Pancreas (tissue), 10 donors: ENCODE results near the gene TNNI3. TPM values are rescaled to one million over a fixed set of nuclear protein-coding genes. Genes with fewer than 3 reads are reported as not detected.
A peak's percentile ranks its signal among the peaks of the same experiment; 100 is the strongest.

Experiments
- ATAC-seq, 4 donors: fragments of 200-7000 bp; cut with Tn5 transposase; one replicate each; pipeline versions ENCODE4 v1.8.0 to v1.9.1; 2020; ENCODE audit warnings: mild to moderate bottlenecking in 4 of 4, moderate library complexity in 4 of 4
- DNase-seq, 6 donors: peaks; one replicate each; pipeline ENCODE4 v3.0.0-alpha.2; 2020
- FAIRE-seq: peaks from 2 replicates; lab custom pipeline; 2012; peaks lifted over from hg19 to GRCh38; lab: Jason Lieb, UNC
- H3K27ac ChIP-seq, 4 donors: fragments of 200-600 bp; sonication (generic); 1 replicate in 3 of 4; 2 replicates in 1 of 4; pipeline versions ENCODE4 v1.5.0 to v1.8.0; 2020
- H3K27me3 ChIP-seq, 4 donors: fragments of 200-600 bp; one replicate each; pipeline ENCODE4 v1.8.0; 2021
- H3K36me3 ChIP-seq, 3 donors: fragments of 200-600 bp; sonication (generic) in 1 of 3; one replicate each; pipeline versions ENCODE4 v1.5.0 to v1.8.0; 2020 to 2021
- H3K4me1 ChIP-seq, 3 donors: fragments of 200-600 bp; one replicate each; pipeline ENCODE4 v1.8.0; 2021
- H3K4me3 ChIP-seq, 4 donors: fragments of 200-600 bp; sonication (generic) in 2 of 4; one replicate each; pipeline versions ENCODE4 v1.5.0 to v1.8.0; 2020 to 2021
- H3K9me3 ChIP-seq, 4 donors: fragments of 200-600 bp; one replicate each; pipeline ENCODE4 v1.8.0; 2021
- CTCF ChIP-seq, 4 donors: fragments of 200-600 bp; sonication (generic) in 3 of 4; IDR thresholded peaks; one replicate each; pipeline versions ENCODE4 v1.5.0 to v1.8.0; 2021; ENCODE audit warnings: antibody characterized with exemption in 4 of 4
- WGBS, 2 donors: extraction: QIAGEN DNeasy Blood & Tissue Kit; methylation state at CpG; one replicate each; pipeline ENCODE4 v1.1.7; 2013; 5-methylcytosine and 5-hydroxymethylcytosine counted together
- intact Hi-C, 3 donors: fragments of 100-400 bp; cut with DNase I; formaldehyde crosslinking; loops; one replicate each; pipeline versions ENCODE4 v1.11.1 to v1.14.2; 2022
- polyA plus RNA-seq, 2 donors: library from polyadenylated mRNA; stranded (reverse); fragments of 200-250 nt; gene quantifications; one replicate each; pipeline ENCODE4 v1.2.3, GENCODE V29; 2013
- total RNA-seq, 6 donors: library from RNA; stranded (reverse); fragmentation: NEBNext Ultra II Directional in 4 of 6; extraction: Animal tissue kit (Norgen Biotek cat#: 25700) in 4 of 6; gene quantifications; one replicate each; pipeline versions ENCODE4 v1.2.1 to v1.2.4, GENCODE V29; 2021 to 2023
- donor health status: healthy with polysubstance abuse.
- donor health status: DM: no; HTN: no; CAD: no; lungs with moderate emphysema.
- donor health status: DM: no; HTN: no; CAD: no.
- donor health status: control.
- donor health status: control.
- donor health status: Bipolar disorder and iron deficiency.
- donor health status: DM: yes; HTN: yes; CAD: no.
- donor health status: DM: no; HTN: no; CAD: no.
- donor health status: DM: no; HTN: no; CAD: no.
- donor health status: DM: yes; HTN: yes; CAD: no.

The TNNI3 gene
- total and polyA plus RNA-seq, 8 donors: 0.66 to 4.1 (median 2.5) TPM; not detected in 4

GRCh38 chr19:55118401-55118991 lies 39.0 kb downstream of the TNNI3 start:
- H3K4me1 ChIP-seq: peaks cover 0 to 11% (median 5%) of the 10 kb centered on the region in 3 donors
- peak overlapping the region in 3 of 4 donors; percentile 69 to 90 (median 87) for H3K4me3 ChIP-seq
- ATAC-seq: peak in 3 of 4 donors; percentile 2 to 34 (median 14)
- H3K27me3 ChIP-seq: no peaks in the 10 kb centered on the region
- H3K9me3 ChIP-seq: no peaks in the 10 kb centered on the region
- no peak for FAIRE-seq
- peak in 4 of 6 donors; percentile 53 to 71 (median 56) for DNase-seq
- no peaks in the 10 kb centered on the region for H3K36me3 ChIP-seq
- intact Hi-C loops: no loop called here
- no peak for TF ChIP-seq CTCF (IDR thresholded peaks at IDR 0.05)
- H3K27ac ChIP-seq: peak overlapping the region in 1 of 4 donors; percentile 29
- WGBS, 2 donors: 28 to 30% methylated on average over 22 of the region's 22 CpGs

- H3K27me3 ChIP-seq: no peaks in the 10 kb centered on the region
- peak overlapping the region; percentile 69 to 90 (median 80) for H3K4me3 ChIP-seq
- intact Hi-C loops: no loop called here
- ATAC-seq (peak; percentile 91 to 95 (median 94)), FAIRE-seq (peak; percentile 41), DNase-seq (peak; percentile 98 to 99 (median 99))
- 0 to 1% methylated on average over 43 to 44 of the region's 44 CpGs for WGBS, 2 donors
- no peaks in the 10 kb centered on the region for H3K9me3 ChIP-seq
- H3K27ac ChIP-seq: peak overlapping the region in 3 of 4 donors; percentile 29 to 81 (median 48)
- no peak for TF ChIP-seq CTCF (IDR thresholded peaks at IDR 0.05)
- no peaks in the 10 kb centered on the region for H3K36me3 ChIP-seq
- peaks cover 0 to 11% (median 5%) of the 10 kb centered on the region in 3 donors for H3K4me1 ChIP-seq
Observed at GRCh38 chr19:55117663-55118391, 39.7 kb downstream of the TNNI3 start.

GRCh38 chr19:55116859-55117662 lies 40.5 kb downstream of the TNNI3 start, which contains the start of gene PPP1R12C:
TSS of gene PPP1R12C (minus strand) at chr19:55117637. CDS start at chr19:55117543, 94 bp downstream.
- Histone ChIP-seq H3K4me1 (peaks cover 0 to 11% (median 5%) of the 10 kb centered on the region in 3 donors), H3K4me3 (peak within 1 kb of the TSS; percentile 69 to 90 (median 80)), H3K27me3 (no peaks in the 10 kb centered on the region), H3K27ac (peak within 1 kb of the TSS; percentile 42 to 81 (median 46)), H3K9me3 (no peaks in the 10 kb centered on the region), H3K36me3 (no peaks in the 10 kb centered on the region)
- FAIRE-seq: no peak
- TF ChIP-seq CTCF (IDR thresholded peaks at IDR 0.05): no peak
- WGBS, 2 donors: 0 to 1% methylated on average over 34 to 97 of the region's 97 CpGs
- intact Hi-C loops: no loop called here
- ATAC-seq: peak in 3 of 4 donors; percentile 1 to 3 (median 2)
- DNase-seq: peak; percentile 40 to 80 (median 58)

- TF ChIP-seq CTCF (IDR thresholded peaks at IDR 0.05): no peak
- H3K27me3 ChIP-seq: no peaks in the 10 kb centered on the region
- FAIRE-seq (no peak), ATAC-seq (peak in 2 of 4 donors; percentile 8 to 34), DNase-seq (peak in 3 of 6 donors; percentile 44 to 50 (median 45))
- H3K4me1 ChIP-seq: peaks cover 0 to 11% (median 5%) of the 10 kb centered on the region in 3 donors
- no peaks in the 10 kb centered on the region for H3K9me3 ChIP-seq
- no peaks in the 10 kb centered on the region for H3K36me3 ChIP-seq
- peak overlapping the region in 2 of 4 donors; percentile 42 to 50 for H3K27ac ChIP-seq
- 2 to 3% methylated on average over 25 of the region's 25 CpGs for WGBS, 2 donors
- peak overlapping the region; percentile 61 to 90 (median 80) for H3K4me3 ChIP-seq
- intact Hi-C loops: no loop called here
Observed at GRCh38 chr19:55116232-55116858, 41.2 kb downstream of the TNNI3 start.
